Measurements from ENCODE around the gene UPB1.
"Not testable (repeated sequence)": the region's sequence is repeated elsewhere in the genome, so short reads cannot be mapped to it uniquely, and the experiment has no call there.

UPB1 gene

GRCh38 chr22:24530968-24531367, 35.8 kb downstream of the UPB1 start:
- H3K36me3 ChIP-seq (replicated peaks in 1 of 2; ENCODE audit: control insufficient read depth in 2 of 2, insufficient read depth in 2 of 2, low read length in 2 of 2); H4K91ac ChIP-seq (ENCODE audit: low read depth, low read length, poor library complexity); H3K14ac ChIP-seq (ENCODE audit: low read length); H3K4ac ChIP-seq (ENCODE audit: low read length); H3K9me3 ChIP-seq (replicated peaks in 1 of 2; ENCODE audit: control insufficient read depth in 2 of 2, insufficient read depth in 1 of 2, low read depth in 1 of 2, low read length in 2 of 2); H3K9ac ChIP-seq (ENCODE audit: low read depth, low read length, poor library complexity); H2BK12ac ChIP-seq (ENCODE audit: low read length); H3K79me1 ChIP-seq (ENCODE audit: low read depth, low read length); H2AFZ ChIP-seq (ENCODE audit: low read length); H2BK15ac ChIP-seq (ENCODE audit: low read length); H3K27ac ChIP-seq (replicated peaks; ENCODE audit: low read length); H4K8ac ChIP-seq (ENCODE audit: low read depth, low read length); H2AK5ac ChIP-seq (ENCODE audit: low read depth, low read length); H3K18ac ChIP-seq (ENCODE audit: low read length); H2BK120ac ChIP-seq (ENCODE audit: low read depth, low read length); H3K4me2 ChIP-seq (ENCODE audit: insufficient read depth, low read length, poor library complexity, severe bottlenecking); DNase-seq (ENCODE audit: low spot score); H3K23ac ChIP-seq (ENCODE audit: low read depth, low read length, poor library complexity); H2BK5ac ChIP-seq (ENCODE audit: low read length); H3K4me3 ChIP-seq (ENCODE audit: low read length in 2 of 2); H3K4me1 ChIP-seq (ENCODE audit: control insufficient read depth in 2 of 2, insufficient read depth in 1 of 2, low read depth in 1 of 2, low read length in 2 of 2): not testable (repeated sequence)
- no CpG with 5 or more reads among the region's 3 CpGs for WGBS, 2 donors (ENCODE audit: extremely low coverage in 2 of 2, insufficient read length in 2 of 2, insufficient replicate concordance in 1 of 2)
- peaks cover 0 to 12% (median 0%) of the 10 kb centered on the region in 3 experiments for H3K27me3 ChIP-seq (ENCODE audit: control insufficient read depth in 3 of 3, insufficient read depth in 3 of 3, low read depth in 1 of 3, low read length in 3 of 3)

GRCh38 chr22:24532075-24532474, 36.9 kb downstream of the UPB1 start:
- H3K18ac ChIP-seq (ENCODE audit: low read length): no peak overlapping the region
- no peak overlapping the region for H2BK120ac ChIP-seq (ENCODE audit: low read depth, low read length)
- no peak overlapping the region for H2AK5ac ChIP-seq (ENCODE audit: low read depth, low read length)
- H3K23ac ChIP-seq (ENCODE audit: low read depth, low read length, poor library complexity): no peak overlapping the region
- H2BK15ac ChIP-seq (ENCODE audit: low read length): no peak overlapping the region
- H3K14ac ChIP-seq (ENCODE audit: low read length): no peak overlapping the region
- H3K4me1 ChIP-seq (ENCODE audit: control insufficient read depth in 2 of 2, insufficient read depth in 1 of 2, low read depth in 1 of 2, low read length in 2 of 2): peaks cover 0 to 2% of the 10 kb centered on the region in 2 donors
- H2BK5ac ChIP-seq (ENCODE audit: low read length): no peak overlapping the region
- no peaks in the 10 kb centered on the region for H3K36me3 ChIP-seq (replicated peaks in 1 of 2; ENCODE audit: control insufficient read depth in 2 of 2, insufficient read depth in 2 of 2, low read length in 2 of 2)
- DNase-seq (ENCODE audit: low spot score): no peak
- no CpG with 5 or more reads among the region's 1 CpG for WGBS, 2 donors (ENCODE audit: extremely low coverage in 2 of 2, insufficient read length in 2 of 2, insufficient replicate concordance in 1 of 2)
- H3K79me1 ChIP-seq (ENCODE audit: low read depth, low read length): peaks cover 2% of the 10 kb centered on the region
- H3K9ac ChIP-seq (ENCODE audit: low read depth, low read length, poor library complexity): no peak overlapping the region
- H3K4me3 ChIP-seq (ENCODE audit: low read length in 2 of 2): no peak overlapping the region
- H3K27me3 ChIP-seq (ENCODE audit: control insufficient read depth in 3 of 3, insufficient read depth in 3 of 3, low read depth in 1 of 3, low read length in 3 of 3): peaks cover 0 to 8% (median 0%) of the 10 kb centered on the region in 3 experiments
- no peaks in the 10 kb centered on the region for H3K9me3 ChIP-seq (replicated peaks in 1 of 2; ENCODE audit: control insufficient read depth in 2 of 2, insufficient read depth in 1 of 2, low read depth in 1 of 2, low read length in 2 of 2)
- H2AFZ ChIP-seq (ENCODE audit: low read length): no peak overlapping the region
- H2BK12ac ChIP-seq (ENCODE audit: low read length): no peak overlapping the region
- no peak overlapping the region for H3K27ac ChIP-seq (replicated peaks; ENCODE audit: low read length)
- H4K8ac ChIP-seq (ENCODE audit: low read depth, low read length): no peak overlapping the region
- no peak overlapping the region for H4K91ac ChIP-seq (ENCODE audit: low read depth, low read length, poor library complexity)
- no peak overlapping the region for H3K4me2 ChIP-seq (ENCODE audit: insufficient read depth, low read length, poor library complexity, severe bottlenecking)
- no peak overlapping the region for H3K4ac ChIP-seq (ENCODE audit: low read length)

GRCh38 chr22:24535348-24535747, 40.2 kb downstream of the UPB1 start:
- H4K91ac ChIP-seq (ENCODE audit: low read depth, low read length, poor library complexity): no peak overlapping the region
- no CpG with 5 or more reads among the region's 4 CpGs for WGBS, 2 donors (ENCODE audit: extremely low coverage in 2 of 2, insufficient read length in 2 of 2, insufficient replicate concordance in 1 of 2)
- H2BK5ac ChIP-seq (ENCODE audit: low read length): no peak overlapping the region

GRCh38 chr22:24536089-24536488, 41.0 kb downstream of the UPB1 start:
- H2BK15ac ChIP-seq (ENCODE audit: low read length): no peak overlapping the region
- H2BK12ac ChIP-seq (ENCODE audit: low read length): no peak overlapping the region
- H2AK5ac ChIP-seq (ENCODE audit: low read depth, low read length): no peak overlapping the region
- no peaks in the 10 kb centered on the region for H3K27me3 ChIP-seq (ENCODE audit: control insufficient read depth in 3 of 3, insufficient read depth in 3 of 3, low read depth in 1 of 3, low read length in 3 of 3)
- H3K9me3 ChIP-seq (replicated peaks in 1 of 2; ENCODE audit: control insufficient read depth in 2 of 2, insufficient read depth in 1 of 2, low read depth in 1 of 2, low read length in 2 of 2): no peaks in the 10 kb centered on the region
- no CpG with 5 or more reads among the region's 3 CpGs for WGBS, 2 donors (ENCODE audit: extremely low coverage in 2 of 2, insufficient read length in 2 of 2, insufficient replicate concordance in 1 of 2)
- no peak overlapping the region for H2AFZ ChIP-seq (ENCODE audit: low read length)
- no peak overlapping the region for H3K4ac ChIP-seq (ENCODE audit: low read length)
- H2BK120ac ChIP-seq (ENCODE audit: low read depth, low read length): no peak overlapping the region
- no peak for DNase-seq (ENCODE audit: low spot score)
- no peak overlapping the region for H4K91ac ChIP-seq (ENCODE audit: low read depth, low read length, poor library complexity)
- H2BK5ac ChIP-seq (ENCODE audit: low read length): no peak overlapping the region
- no peak overlapping the region for H3K18ac ChIP-seq (ENCODE audit: low read length)
- peaks cover 2% of the 10 kb centered on the region for H3K79me1 ChIP-seq (ENCODE audit: low read depth, low read length)
- no peak overlapping the region for H3K4me3 ChIP-seq (ENCODE audit: low read length in 2 of 2)
- no peak overlapping the region for H4K8ac ChIP-seq (ENCODE audit: low read depth, low read length)
- no peak overlapping the region for H3K23ac ChIP-seq (ENCODE audit: low read depth, low read length, poor library complexity)
- H3K4me1 ChIP-seq (ENCODE audit: control insufficient read depth in 2 of 2, insufficient read depth in 1 of 2, low read depth in 1 of 2, low read length in 2 of 2): peaks cover 0 to 2% of the 10 kb centered on the region in 2 donors
- no peak overlapping the region for H3K4me2 ChIP-seq (ENCODE audit: insufficient read depth, low read length, poor library complexity, severe bottlenecking)
- no peak overlapping the region for H3K9ac ChIP-seq (ENCODE audit: low read depth, low read length, poor library complexity)
- H3K14ac ChIP-seq (ENCODE audit: low read length): no peak overlapping the region
- no peak overlapping the region for H3K27ac ChIP-seq (replicated peaks; ENCODE audit: low read length)
- peaks cover 10 to 14% of the 10 kb centered on the region in 2 donors for H3K36me3 ChIP-seq (replicated peaks in 1 of 2; ENCODE audit: control insufficient read depth in 2 of 2, insufficient read depth in 2 of 2, low read length in 2 of 2)

More at GRCh38 chr22:24535348-24535747, 40.2 kb downstream of the UPB1 start:
- Histone ChIP-seq H3K4ac (ENCODE audit: low read length) (no peak overlapping the region), H3K27ac (replicated peaks; ENCODE audit: low read length) (no peak overlapping the region), H3K27me3 (ENCODE audit: control insufficient read depth in 3 of 3, insufficient read depth in 3 of 3, low read depth in 1 of 3, low read length in 3 of 3) (no peaks in the 10 kb centered on the region), H3K23ac (ENCODE audit: low read depth, low read length, poor library complexity) (no peak overlapping the region), H2BK12ac (ENCODE audit: low read length) (no peak overlapping the region), H3K9me3 (replicated peaks in 1 of 2; ENCODE audit: control insufficient read depth in 2 of 2, insufficient read depth in 1 of 2, low read depth in 1 of 2, low read length in 2 of 2) (no peaks in the 10 kb centered on the region), H3K36me3 (replicated peaks in 1 of 2; ENCODE audit: control insufficient read depth in 2 of 2, insufficient read depth in 2 of 2, low read length in 2 of 2) (peaks cover 3 to 7% of the 10 kb centered on the region in 2 donors), H2AK5ac (ENCODE audit: low read depth, low read length) (no peak overlapping the region), H3K4me3 (ENCODE audit: low read length in 2 of 2) (no peak overlapping the region), H3K4me2 (ENCODE audit: insufficient read depth, low read length, poor library complexity, severe bottlenecking) (no peak overlapping the region), H3K9ac (ENCODE audit: low read depth, low read length, poor library complexity) (peak overlapping the region; percentile 70), H3K79me1 (ENCODE audit: low read depth, low read length) (peaks cover 2% of the 10 kb centered on the region), H3K4me1 (ENCODE audit: control insufficient read depth in 2 of 2, insufficient read depth in 1 of 2, low read depth in 1 of 2, low read length in 2 of 2) (peaks cover 0 to 2% of the 10 kb centered on the region in 2 donors), H4K8ac (ENCODE audit: low read depth, low read length) (no peak overlapping the region), H2BK15ac (ENCODE audit: low read length) (no peak overlapping the region), H3K18ac (ENCODE audit: low read length) (no peak overlapping the region), H2AFZ (ENCODE audit: low read length) (no peak overlapping the region), H2BK120ac (ENCODE audit: low read depth, low read length) (no peak overlapping the region), H3K14ac (ENCODE audit: low read length) (no peak overlapping the region)
- no peak for DNase-seq (ENCODE audit: low spot score)
